ENCODE data around the gene CHTOP.

CHTOP gene

GRCh38 chr1:153613406-153613805 lies 20.5 kb upstream of the CHTOP start:
- DNase-seq (ENCODE audit: low spot score) = no peak

GRCh38 chr1:153614189-153614900 lies 19.5 kb upstream of the CHTOP start:
- DNase-seq (ENCODE audit: low spot score) = no peak

GRCh38 chr1:153614906-153615305 lies 19.0 kb upstream of the CHTOP start:
- no peak for DNase-seq (ENCODE audit: low spot score)

- DNase-seq (ENCODE audit: low spot score) = no peak
These were observed 18.5 kb upstream of the CHTOP start for GRCh38 chr1:153615406-153615805.

GRCh38 chr1:153616144-153616916 lies 17.5 kb upstream of the CHTOP start, which contains the start of gene S100A14:
Gene S100A14 (minus strand): TSS chr1:153616325. CDS start chr1:153615858, 467 bp downstream.
- no peak for DNase-seq (ENCODE audit: low spot score)

- DNase-seq (ENCODE audit: low spot score) = no peak
These were observed 17.0 kb upstream of the CHTOP start for GRCh38 chr1:153616917-153617311.

GRCh38 chr1:153617663-153618062 lies 16.2 kb upstream of the CHTOP start:
- no peak for DNase-seq (ENCODE audit: low spot score)

GRCh38 chr1:153619171-153619570 lies 14.7 kb upstream of the CHTOP start:
- DNase-seq (ENCODE audit: low spot score) = no peak

GRCh38 chr1:153623101-153623500 lies 10.8 kb upstream of the CHTOP start:
- no peak for DNase-seq (ENCODE audit: low spot score)

GRCh38 chr1:153624965-153625611 lies 8.8 kb upstream of the CHTOP start:
- DNase-seq (ENCODE audit: low spot score) = no peak

- no peak for DNase-seq (ENCODE audit: low spot score)
These were observed 7.4 kb upstream of the CHTOP start for GRCh38 chr1:153626477-153626903.

GRCh38 chr1:153626904-153627714 lies 6.8 kb upstream of the CHTOP start, which contains the start of gene S100A13:
Gene S100A13 (minus strand): TSS chr1:153627505. CDS start chr1:153626472, 1,033 bp downstream.
- no peak for DNase-seq (ENCODE audit: low spot score)

- no peak for DNase-seq (ENCODE audit: low spot score)
These were observed 5.9 kb upstream of the CHTOP start, which contains the start of gene S100A1 for GRCh38 chr1:153627715-153628626. Gene S100A1 (plus strand): TSS chr1:153628434. CDS start chr1:153630522, 2,088 bp downstream.

- DNase-seq (ENCODE audit: low spot score) = no peak
These were observed 5.1 kb upstream of the CHTOP start for GRCh38 chr1:153628638-153629342.

- no peak for DNase-seq (ENCODE audit: low spot score)
These were observed 4.6 kb upstream of the CHTOP start for GRCh38 chr1:153629343-153629665.

- DNase-seq (ENCODE audit: low spot score) = no peak
These were observed 3.9 kb upstream of the CHTOP start for GRCh38 chr1:153629971-153630370.

- DNase-seq (ENCODE audit: low spot score) = no peak
These were observed 3.5 kb upstream of the CHTOP start for GRCh38 chr1:153630384-153630783.

- no peak for DNase-seq (ENCODE audit: low spot score)
These were observed 2.5 kb upstream of the CHTOP start for GRCh38 chr1:153631047-153632022.

GRCh38 chr1:153633161-153633753 lies 609 bp upstream of the CHTOP start:
- DNase-seq (ENCODE audit: low spot score) = no peak
